H1 (cell line): ENCODE measurements around the gene NDUFA12. TPM values are rescaled to one million over a fixed set of nuclear protein-coding genes. Genes with fewer than 3 reads are reported as not detected.

Experiments
- CTCF ChIA-PET: fragments of 300-600 bp; sonication (Branson Sonifier 250); formaldehyde crosslinking; loops from one replicate; lab custom pipeline; 2021; ENCODE audit not compliant: partially characterized antibody; lab: Charles Lee
- POLR2A ChIA-PET: fragments of 300-600 bp; sonication (Branson Sonifier 250); formaldehyde crosslinking; loops from one replicate; lab custom pipeline; 2021; ENCODE audit warnings: inconsistent platforms; ENCODE audit not compliant: partially characterized antibody; lab: Charles Lee
- DNase-seq, 2 experiments: peaks; one replicate each; pipeline versions ENCODE4 v3.0.0 to v3.0.0-alpha.2; 2010 to 2022; ENCODE audit warnings: low spot score in 2 of 2, low read depth in 1 of 2, mixed read lengths in 1 of 2
- FAIRE-seq: peaks from 2 replicates; lab custom pipeline; 2011; peaks lifted over from hg19 to GRCh38; lab: Jason Lieb, UNC
- H2AFZ ChIP-seq: 2 replicates; pipeline ENCODE4 v1.8.1; 2012; ENCODE audit warnings: low read length, inconsistent platforms
- H2AK5ac ChIP-seq: 2 replicates; pipeline ENCODE4 v1.6.1; 2013; ENCODE audit warnings: low read depth, low read length
- H2BK120ac ChIP-seq: replicated peaks from 2 replicates; pipeline ENCODE3; 2013; ENCODE audit warnings: low read depth, low read length, inconsistent platforms
- H2BK12ac ChIP-seq: 2 replicates; pipeline ENCODE4 v1.6.1; 2013; ENCODE audit warnings: low read depth, low read length
- H2BK15ac ChIP-seq: 2 replicates; pipeline ENCODE4 v1.6.1; 2013; ENCODE audit warnings: low read length
- H2BK20ac ChIP-seq: 2 replicates; pipeline ENCODE4 v1.6.1; 2013; ENCODE audit warnings: low read length
- H2BK5ac ChIP-seq: 2 replicates; pipeline ENCODE4 v1.6.1; 2013; ENCODE audit warnings: low read depth, low read length
- H3K14ac ChIP-seq: 2 replicates; pipeline ENCODE4 v1.6.1; 2013; ENCODE audit warnings: inconsistent platforms; ENCODE audit not compliant: insufficient read length
- H3K18ac ChIP-seq: 2 replicates; pipeline ENCODE4 v1.6.1; 2013; ENCODE audit warnings: low read length; ENCODE audit errors: extremely low read depth
- H3K23ac ChIP-seq: 2 replicates; pipeline ENCODE4 v1.6.1; 2013; ENCODE audit warnings: inconsistent platforms; ENCODE audit not compliant: insufficient read length
- H3K23me2 ChIP-seq: 2 replicates; pipeline ENCODE4 v1.6.1; 2013; ENCODE audit warnings: low read depth, low read length
- H3K27ac ChIP-seq: 2 replicates; pipeline ENCODE4 v1.6.1; 2011; ENCODE audit warnings: low read depth, low read length, inconsistent platforms
- H3K27me3 ChIP-seq, 4 experiments: replicated peaks in 1 of 4; 1 replicate in 1 of 4; 2 replicates in 3 of 4; pipeline versions ENCODE4 v1.6.1 to v1.8.1; 2011 to 2013; ENCODE audit warnings: low read length in 3 of 4, mild to moderate bottlenecking in 3 of 4, inconsistent platforms in 2 of 4, mixed read lengths in 2 of 4, moderate library complexity in 1 of 4; ENCODE audit not compliant: control insufficient read depth in 3 of 4, insufficient read depth in 3 of 4; ENCODE audit errors: extremely low read depth in 1 of 4
- H3K36me3 ChIP-seq, 4 experiments: 2 replicates each; pipeline versions ENCODE4 v1.6.1 to v1.8.1; 2011 to 2013; ENCODE audit warnings: mild to moderate bottlenecking in 4 of 4, low read length in 3 of 4, moderate library complexity in 2 of 4, control low read depth in 1 of 4, inconsistent platforms in 1 of 4; ENCODE audit not compliant: insufficient read depth in 4 of 4, control insufficient read depth in 2 of 4
- H3K4ac ChIP-seq: replicated peaks from 2 replicates; pipeline ENCODE3; 2013; ENCODE audit warnings: low read length, low read depth, mixed read lengths, inconsistent platforms; ENCODE audit not compliant: insufficient read length
- H3K4me1 ChIP-seq, 4 experiments: replicated peaks in 1 of 4; 1 replicate in 1 of 4; 2 replicates in 3 of 4; pipeline versions ENCODE4 v1.6.1 to v1.8.1; 2011 to 2013; ENCODE audit warnings: low read length in 3 of 4, inconsistent platforms in 2 of 4, mixed read lengths in 1 of 4; ENCODE audit not compliant: insufficient read depth in 4 of 4, control insufficient read depth in 3 of 4
- H3K4me2 ChIP-seq, 2 experiments: 2 replicates each; pipeline versions ENCODE4 v1.6.1 to v1.8.1; 2011 to 2013; ENCODE audit warnings: low read depth in 2 of 2, low read length in 2 of 2, control low read depth in 1 of 2, inconsistent platforms in 1 of 2, mild to moderate bottlenecking in 1 of 2; ENCODE audit not compliant: insufficient read depth in 1 of 2
- H3K4me3 ChIP-seq, 4 experiments: fragments of 200-600, 300-600 bp in 1 of 4; sonication (generic), shearing (Covaris generic), sonication (Bioruptor Twin) in 1 of 4; 2 replicates each; pipeline versions ENCODE4 v1.5.1 to v1.8.1; 2011 to 2016; ENCODE audit warnings: low read length in 4 of 4, low read depth in 3 of 4, control low read depth in 2 of 4, inconsistent platforms in 2 of 4, mild to moderate bottlenecking in 2 of 4, mixed read lengths in 1 of 4, moderate library complexity in 1 of 4; ENCODE audit not compliant: insufficient read depth in 2 of 4; ENCODE audit errors: extremely low read depth in 1 of 4
- H3K56ac ChIP-seq: replicated peaks from 2 replicates; pipeline ENCODE3; 2013; ENCODE audit warnings: low read depth, mild to moderate bottlenecking, mixed read lengths, low read length, inconsistent platforms; ENCODE audit not compliant: insufficient read length
- H3K79me1 ChIP-seq: 2 replicates; pipeline ENCODE4 v1.6.1; 2013; ENCODE audit warnings: low read depth, low read length, control low read depth
- H3K79me2 ChIP-seq, 2 experiments: 2 replicates each; pipeline versions ENCODE4 v1.6.1 to v1.8.1; 2012 to 2013; ENCODE audit warnings: low read length in 2 of 2, mild to moderate bottlenecking in 2 of 2, inconsistent platforms in 1 of 2; ENCODE audit not compliant: insufficient read depth in 2 of 2, control insufficient read depth in 1 of 2
- H3K9ac ChIP-seq, 4 experiments: replicated peaks in 1 of 4; 1 replicate in 1 of 4; 2 replicates in 3 of 4; pipeline versions ENCODE4 v1.6.1 to v1.8.1; 2011 to 2013; ENCODE audit warnings: low read depth in 3 of 4, low read length in 3 of 4, control low read depth in 2 of 4, mild to moderate bottlenecking in 2 of 4, moderate library complexity in 2 of 4, inconsistent platforms in 1 of 4; ENCODE audit errors: extremely low read depth in 1 of 4
- H3K9me3 ChIP-seq, 2 experiments: 2 replicates each; pipeline versions ENCODE4 v1.6.1 to v1.8.1; 2012 to 2013; ENCODE audit warnings: mild to moderate bottlenecking in 2 of 2, moderate library complexity in 2 of 2, control low read depth in 1 of 2, inconsistent platforms in 1 of 2, low read depth in 1 of 2, low read length in 1 of 2, mixed read lengths in 1 of 2; ENCODE audit not compliant: insufficient read depth in 2 of 2
- H4K20me1 ChIP-seq, 2 experiments: replicated peaks in 1 of 2; 2 replicates each; pipeline versions ENCODE3 to v1.8.1; 2011 to 2013; ENCODE audit warnings: inconsistent platforms in 2 of 2, low read length in 2 of 2, mild to moderate bottlenecking in 1 of 2; ENCODE audit not compliant: insufficient read depth in 2 of 2, control insufficient read depth in 1 of 2
- H4K5ac ChIP-seq: 2 replicates; pipeline ENCODE4 v1.6.1; 2013; ENCODE audit warnings: low read length, low read depth, mixed read lengths, inconsistent platforms; ENCODE audit not compliant: insufficient read length
- H4K8ac ChIP-seq: 2 replicates; pipeline ENCODE4 v1.8.0; 2013; ENCODE audit warnings: mild to moderate bottlenecking, moderate library complexity, low read length, inconsistent platforms; ENCODE audit not compliant: insufficient read depth; ENCODE audit errors: extremely low read depth
- H4K91ac ChIP-seq: replicated peaks from 2 replicates; pipeline ENCODE3; 2013; ENCODE audit warnings: low read length, mixed read lengths, inconsistent platforms; ENCODE audit not compliant: insufficient read length
- ASH2L ChIP-seq: fragments of 200-600, 300-600 bp; sonication (generic); IDR thresholded peaks from one replicate; pipeline ENCODE4 v1.7.1; 2017; ENCODE audit warnings: low read length
- CREB1 ChIP-seq: IDR thresholded peaks from 2 replicates; pipeline ENCODE4 v1.6.1; 2012; ENCODE audit warnings: inconsistent platforms
- CTBP2 ChIP-seq: IDR thresholded peaks from 2 replicates; pipeline ENCODE4 v1.7.0; 2011; ENCODE audit warnings: borderline replicate concordance, mild to moderate bottlenecking, moderate library complexity, mixed read lengths, low read length; ENCODE audit not compliant: insufficient read depth, insufficient read length
- GABPA ChIP-seq: IDR thresholded peaks from 2 replicates; pipeline ENCODE4 v1.6.1; 2011; ENCODE audit warnings: mild to moderate bottlenecking, low read length, moderate library complexity, borderline replicate concordance; ENCODE audit not compliant: insufficient read depth
- JUND ChIP-seq: IDR thresholded peaks from 2 replicates; pipeline ENCODE4 v1.6.1; 2011; ENCODE audit warnings: mild to moderate bottlenecking, improper control_type of control experiment, low read length
- NANOG ChIP-seq: IDR thresholded peaks from 2 replicates; pipeline ENCODE4 v1.6.1; 2011; ENCODE audit warnings: low read length, low read depth, mild to moderate bottlenecking, inconsistent platforms; ENCODE audit not compliant: insufficient read depth, poor library complexity, severe bottlenecking
- POLR2A ChIP-seq, 2 experiments: IDR thresholded peaks; 1 replicate in 1 of 2; 2 replicates in 1 of 2; pipeline ENCODE4 v1.6.1; 2011; ENCODE audit warnings: low read depth in 2 of 2, low read length in 2 of 2, mild to moderate bottlenecking in 2 of 2; ENCODE audit errors: control extremely low read depth in 1 of 2
- TAF7 ChIP-seq: optimal IDR thresholded peaks from 2 replicates; pipeline ENCODE3; 2011; ENCODE audit warnings: low read depth, mild to moderate bottlenecking, inconsistent platforms, low read length, moderate library complexity, borderline replicate concordance
- ZNF274 ChIP-seq: IDR thresholded peaks from 2 replicates; pipeline ENCODE4 v1.7.0; 2012; ENCODE audit warnings: low read length, borderline replicate concordance; ENCODE audit errors: extremely low read depth
- WGBS, 2 experiments: shearing (Covaris generic) in 1 of 2; methylation state at CpG; one replicate each; pipeline versions ENCODE4 v1.1.6 to v1.1.7; 2013 to 2015; ENCODE audit warnings: low lambda C conversion rate in 2 of 2, mixed read lengths in 2 of 2, inconsistent platforms in 1 of 2, low coverage in 1 of 2, missing lambda C conversion rate in 1 of 2; ENCODE audit not compliant: insufficient replicate concordance in 2 of 2, insufficient coverage in 1 of 2, insufficient read length in 1 of 2; ENCODE audit errors: extremely low coverage in 1 of 2, missing lambda C conversion rate in 1 of 2; 5-methylcytosine and 5-hydroxymethylcytosine counted together
- polyA plus RNA-seq, 7 experiments: library from polyadenylated mRNA; depleted of rRNA in 3 of 7; stranded (reverse) in 5 of 7; unstranded in 2 of 7; fragments of >200 nt in 5 of 7; fragments of 200-250 nt in 2 of 7; gene quantifications; 1 replicate in 5 of 7; 2 replicates in 1 of 7; 4 replicates in 1 of 7; pipeline versions ENCODE4 v1.2.1 to v1.2.3, GENCODE V29; 2011 to 2013; ENCODE audit warnings: missing spikeins in 2 of 7, mixed read lengths in 2 of 7
- total RNA-seq: library from RNA; stranded (reverse); fragmentation: NEBNext Ultra II Directional; extraction: Animal tissue kit (Norgen Biotek cat#: 25700); gene quantifications from 2 replicates; pipeline ENCODE4 v1.2.1, GENCODE V29; 2021

The NDUFA12 gene
- total and polyA plus RNA-seq, 2 of the 8 experiments (the other 6 are each of a cell fraction or from before 2014, with no cell fraction given), result 98.1 to 157 TPM

DNA sequence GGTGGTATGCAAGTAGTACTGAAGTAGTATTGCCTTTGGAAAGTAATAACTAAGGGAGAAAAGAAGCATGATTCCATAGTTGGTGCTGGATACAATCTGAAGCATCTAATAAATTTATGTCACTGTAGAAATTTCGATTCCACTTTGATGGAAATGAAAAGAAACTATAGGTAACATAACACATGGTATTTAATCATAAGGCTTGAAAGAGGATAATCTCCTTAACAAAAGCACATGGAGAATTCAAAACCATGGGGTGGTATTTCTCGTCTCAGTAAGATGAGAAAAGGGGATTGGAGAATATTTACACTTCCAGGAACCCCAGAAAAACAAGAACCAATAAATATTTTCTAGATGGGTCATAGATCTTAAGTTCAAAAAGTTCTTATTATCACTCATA lies 72.7 kb downstream of the NDUFA12 start:
- Histone ChIP-seq H4K8ac (no peak overlapping the region), H4K20me1 (no peaks in the 10 kb centered on the region), H3K27ac (no peak overlapping the region), H3K56ac (no peak overlapping the region), H2BK120ac (no peak overlapping the region), H3K14ac (no peak overlapping the region), H4K5ac (no peak overlapping the region), H2AK5ac (no peak overlapping the region), H2BK5ac (no peak overlapping the region), H4K91ac (no peak overlapping the region), H2AFZ (no peak overlapping the region), H3K9ac (no peak overlapping the region), H3K79me2 (no peaks in the 10 kb centered on the region), H3K27me3 (no peaks in the 10 kb centered on the region), H3K23me2 (no peaks in the 10 kb centered on the region), H2BK15ac (no peak overlapping the region), H3K79me1 (no peaks in the 10 kb centered on the region), H3K23ac (no peak overlapping the region), H3K4ac (no peak overlapping the region), H2BK20ac (no peak overlapping the region), H3K4me2 (no peak overlapping the region), H3K4me1 (no peaks in the 10 kb centered on the region), H3K9me3 (no peaks in the 10 kb centered on the region), H3K4me3 (no peak overlapping the region), H3K18ac (no peak overlapping the region), H2BK12ac (no peak overlapping the region), H3K36me3 (no peaks in the 10 kb centered on the region)
- ChIA-PET POLR2A (no interaction called here), CTCF (interaction anchor here (0.9 to 2.0 kb wide), 2 partner anchors 9 to 18 kb away, joined by 4 to 15 read pairs; no protein-coding TSS in a partner anchor)
- WGBS, 2 experiments, result 79% methylated on average over 2 of the region's 2 CpGs; no CpG with 5 or more reads in 1 of the 2 experiments
- no peak for FAIRE-seq
- DNase-seq, result no peak
- no peak for TF ChIP-seq POLR2A (IDR thresholded peaks at IDR 0.05; ENCODE audit: control extremely low read depth in 1 of 2, low read depth in 2 of 2, low read length in 2 of 2)
- TF ChIP-seq GABPA, result no peak
- TF ChIP-seq NANOG, result no peak
- no peak for TF ChIP-seq CREB1
- TF ChIP-seq ASH2L, result no peak
- no peak for TF ChIP-seq ZNF274
- TF ChIP-seq CTBP2, result no peak
- no peak for TF ChIP-seq JUND
- TF ChIP-seq TAF7, result no peak
